GM18867 (cell line): ENCODE data around the gene SDHA.
"Not testable (repeated sequence)": the region's sequence is repeated elsewhere in the genome, so short reads cannot be mapped to it uniquely, and the experiment has no call there.

Source experiments
- ATAC-seq: cut with Tn5 transposase; IDR thresholded peaks from one replicate; pipeline ENCODE4 v1.9.1; 2021; ENCODE audit warnings: mild to moderate bottlenecking, moderate library complexity; ENCODE audit not compliant: unreplicated experiment

Gene SDHA

DNA sequence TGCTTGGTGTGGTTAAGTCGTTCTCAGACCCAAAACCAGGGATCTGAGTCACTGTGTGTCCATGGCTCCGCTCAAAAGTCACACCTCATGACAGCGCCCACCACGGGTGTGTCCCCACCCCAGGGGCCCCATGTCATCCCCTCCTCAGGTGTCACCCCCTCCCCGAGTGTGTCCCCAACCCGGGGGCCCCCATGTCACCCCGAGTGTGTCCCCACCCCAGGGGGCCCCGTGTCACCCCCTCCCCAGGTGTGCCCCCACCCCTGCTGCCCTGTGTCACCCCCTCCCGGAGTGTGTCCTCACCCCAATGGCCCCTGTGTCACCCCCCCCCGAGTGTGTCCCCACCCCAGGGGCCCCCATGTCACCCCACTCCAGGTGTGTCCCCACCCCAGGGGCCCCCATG is 21.8 kb upstream of the SDHA start:
- no peak for ATAC-seq

DNA sequence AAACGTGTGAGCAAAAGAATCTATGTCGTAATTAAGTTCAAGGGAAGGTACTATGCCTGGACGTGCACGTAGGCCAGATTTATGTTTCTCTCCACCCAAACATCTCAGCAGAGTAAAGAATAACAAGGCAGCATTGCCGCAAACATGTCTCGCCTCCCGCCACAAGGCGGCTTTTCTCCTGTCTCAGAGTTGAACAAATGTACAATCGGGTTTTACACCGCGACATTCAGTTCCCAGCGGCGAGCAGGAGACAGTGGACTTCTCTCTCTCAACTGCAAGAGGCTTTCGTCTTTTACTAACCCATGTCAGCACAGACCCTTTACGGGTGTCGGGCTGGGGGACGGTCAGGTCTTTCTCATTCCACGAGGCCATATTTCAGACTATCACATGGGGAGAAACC is 21.1 kb upstream of the SDHA start:
- not testable (repeated sequence) for ATAC-seq

DNA sequence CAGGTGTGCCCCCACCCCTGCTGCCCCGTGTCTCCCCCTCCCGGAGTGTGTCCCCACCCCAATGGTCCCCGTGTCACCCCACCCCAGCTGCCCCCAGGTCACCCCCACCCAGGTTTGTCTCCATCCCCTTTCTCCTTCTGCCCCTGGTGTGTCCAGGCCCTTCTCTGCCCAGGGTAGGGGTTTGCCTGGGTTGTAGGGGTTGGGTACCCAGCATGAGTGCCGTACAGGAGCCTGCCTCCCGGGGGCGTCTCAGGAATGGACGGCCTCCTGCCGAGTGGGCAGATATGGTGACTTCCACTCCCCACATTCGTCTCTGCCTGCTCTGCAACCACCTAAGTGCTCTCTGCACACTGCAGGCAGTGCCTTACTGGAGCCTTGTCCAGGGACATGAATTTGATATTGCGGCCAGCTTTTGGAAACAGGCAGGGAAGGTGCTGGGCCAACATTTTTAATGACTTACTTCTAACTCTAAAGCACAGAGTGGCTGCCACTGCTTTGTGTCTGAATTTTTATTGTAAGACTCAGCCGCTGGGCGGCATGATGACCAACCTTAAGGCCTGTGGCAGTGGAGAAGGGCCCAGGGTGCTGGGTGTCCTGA is 20.1 kb upstream of the SDHA start:
- no peak for ATAC-seq

DNA sequence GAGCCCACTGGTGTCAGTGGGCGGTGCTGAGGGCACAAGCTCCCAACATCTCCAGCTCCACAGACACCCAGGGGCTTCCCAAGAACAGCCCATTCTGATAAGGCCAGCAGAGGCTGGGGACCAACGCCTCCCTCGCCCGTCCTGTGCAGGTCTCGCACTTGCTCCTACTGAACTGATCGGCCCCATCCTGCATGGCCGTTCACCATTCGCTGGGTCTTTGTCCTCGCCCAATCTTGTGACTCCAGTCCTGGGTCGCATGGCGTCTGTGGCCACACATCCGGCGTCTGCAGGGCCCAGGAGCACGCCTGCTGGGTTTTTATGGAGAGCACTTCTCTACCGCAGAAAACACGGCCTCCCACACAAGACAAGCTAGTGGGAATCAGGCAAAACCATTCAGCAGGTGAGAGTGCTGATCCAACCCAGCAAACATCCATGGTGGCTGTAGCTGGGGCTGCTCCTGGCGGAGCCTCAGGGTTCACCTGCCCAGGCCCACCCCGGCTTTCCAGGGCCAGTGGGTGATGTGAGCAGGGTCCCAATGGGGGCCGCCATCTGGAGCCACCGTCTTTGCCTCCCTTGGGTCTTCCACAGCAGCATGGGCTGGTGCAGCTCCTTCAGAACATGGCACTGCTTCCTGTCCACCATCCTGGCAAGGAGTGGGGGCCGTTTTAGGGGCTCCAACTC is 19.5 kb upstream of the SDHA start:
- ATAC-seq = no peak

DNA sequence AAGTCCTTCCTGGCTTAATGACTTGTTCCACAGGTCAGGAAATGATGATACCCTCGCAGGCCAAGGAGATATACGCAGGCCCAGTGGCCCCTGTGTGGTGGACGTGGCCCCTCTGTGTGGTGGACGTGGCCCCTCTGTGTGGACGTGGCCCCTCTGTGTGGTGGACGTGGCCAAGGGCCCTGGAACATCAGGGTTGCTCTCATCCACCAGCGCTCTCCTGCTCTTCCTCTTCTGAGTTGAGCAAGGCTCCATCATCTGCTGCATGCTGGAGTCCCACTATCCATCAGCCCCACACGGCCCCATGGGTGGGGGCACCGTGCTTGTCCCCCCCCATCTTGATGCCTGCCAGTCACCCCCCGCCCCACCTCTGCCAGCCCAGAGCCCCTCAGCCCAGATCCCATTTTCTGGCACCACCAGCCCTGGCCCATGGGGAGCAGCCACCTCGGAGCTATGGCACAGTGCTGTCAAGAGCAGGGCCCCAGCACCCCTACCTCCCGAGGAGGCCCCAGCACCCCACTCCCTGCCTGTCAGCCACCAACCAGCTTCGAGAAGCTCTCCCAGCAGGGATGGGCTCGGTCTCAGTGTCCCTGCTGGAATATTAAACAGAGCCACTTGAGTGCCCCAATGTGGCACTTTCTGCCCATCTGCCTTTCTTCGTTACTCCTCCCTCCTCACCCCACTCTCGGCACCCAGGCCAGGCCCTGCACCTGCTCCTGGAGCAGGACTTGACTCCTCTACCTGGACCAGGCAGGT is 18.7 kb upstream of the SDHA start:
- ATAC-seq = no peak

DNA sequence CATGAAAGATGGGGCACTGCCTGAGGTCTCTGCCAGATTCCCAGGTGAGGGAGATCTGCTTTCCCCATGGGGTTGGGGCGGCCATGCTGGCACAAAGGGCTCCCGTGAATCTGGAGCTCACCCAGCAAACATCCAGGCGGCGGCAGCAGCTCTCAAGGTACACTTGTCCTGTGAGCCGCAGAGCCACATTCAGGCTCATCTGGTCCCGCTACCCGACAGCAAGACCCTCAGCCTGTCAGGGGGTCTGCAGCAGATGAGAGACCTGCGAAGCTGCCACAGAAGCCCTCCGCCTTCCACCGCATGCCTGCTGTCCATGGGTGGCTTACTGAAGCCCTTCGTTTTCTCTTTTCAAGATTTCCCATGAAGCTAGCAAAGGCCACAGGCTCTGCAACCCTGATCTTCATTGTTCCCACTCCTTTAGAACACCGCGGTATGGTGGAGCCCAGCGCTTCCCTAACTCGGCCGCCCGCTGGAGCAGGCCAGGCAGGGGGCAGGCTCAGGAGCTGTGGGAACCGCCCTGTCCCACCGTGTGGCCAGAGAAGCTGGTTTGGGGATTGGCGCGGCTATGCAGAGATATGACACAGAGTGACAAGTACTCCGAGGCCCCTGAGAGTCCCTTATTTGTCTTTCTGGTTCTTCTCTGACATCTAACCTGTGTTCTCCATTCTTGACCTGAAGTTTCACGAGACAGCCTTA is 18.0 kb upstream of the SDHA start:
- no peak for ATAC-seq

DNA sequence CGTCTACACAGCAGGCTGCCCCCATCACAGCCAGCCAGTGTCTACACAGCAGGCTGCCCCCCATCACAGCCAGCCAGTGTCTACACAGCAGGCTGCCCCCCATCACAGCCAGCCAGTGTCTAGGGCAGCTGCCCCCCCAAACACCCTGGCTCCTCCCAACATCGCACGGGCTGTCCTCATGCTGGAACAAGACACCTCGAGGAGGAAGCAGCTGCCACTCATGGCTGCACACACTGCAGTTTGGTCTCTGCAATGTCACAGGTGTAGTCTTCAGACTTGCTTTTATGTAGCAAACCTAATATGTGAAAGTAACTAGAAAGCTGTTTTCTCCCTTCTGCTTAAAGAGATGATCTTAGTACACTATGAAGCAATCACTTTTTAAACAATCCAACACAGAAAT is 17.1 kb upstream of the SDHA start:
- ATAC-seq = no peak

DNA sequence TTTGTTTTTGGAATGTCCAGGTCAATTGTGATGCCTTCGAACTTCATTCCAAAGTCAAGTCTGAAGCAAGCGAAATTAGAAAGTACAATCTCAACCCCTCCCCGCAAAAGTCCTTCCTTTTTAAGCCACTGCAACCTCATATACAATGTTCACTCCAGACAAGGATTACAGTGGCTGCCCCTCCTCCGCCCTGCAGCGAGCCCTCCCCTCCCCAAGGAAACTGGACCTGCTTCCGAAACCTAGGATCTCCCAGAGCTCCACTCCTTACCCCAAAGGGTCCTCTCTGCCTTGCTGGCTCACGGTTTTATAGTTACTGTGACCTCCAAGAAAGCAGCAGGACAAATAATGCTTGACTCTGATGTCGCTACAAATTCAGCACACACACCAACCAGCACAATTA is 16.4 kb upstream of the SDHA start:
- no peak for ATAC-seq

DNA sequence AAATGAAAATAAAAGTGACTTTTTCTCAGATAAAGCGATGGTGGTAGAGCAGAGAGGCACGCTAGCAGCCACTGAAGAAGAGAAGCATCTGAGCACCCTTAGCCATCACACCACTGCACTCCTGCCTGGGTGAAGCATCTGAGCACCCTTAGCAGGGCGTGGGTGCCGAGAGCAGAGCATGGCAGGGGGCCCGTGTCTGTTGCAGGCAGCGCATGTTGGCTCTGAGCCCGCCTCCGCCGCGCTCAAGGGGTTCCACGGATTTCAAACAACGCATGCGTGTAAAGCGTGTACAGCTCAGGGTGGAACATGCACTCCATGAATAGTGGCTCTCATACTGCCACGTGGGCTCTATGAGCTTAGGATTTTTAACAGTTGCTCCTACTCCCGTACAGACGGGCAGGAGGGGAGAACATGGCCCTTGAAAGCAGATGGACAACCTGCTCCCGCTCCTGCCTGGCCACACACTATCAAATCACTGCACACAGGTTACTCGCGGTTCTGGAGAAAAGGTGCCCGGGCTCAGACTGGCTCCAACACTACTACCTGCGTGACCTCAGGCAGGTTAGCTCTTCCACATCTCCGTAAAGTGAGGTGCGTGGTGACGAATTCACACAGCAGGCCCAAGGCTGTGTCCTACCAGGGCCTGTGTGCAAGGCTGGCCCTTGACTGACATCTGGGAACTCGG is 14.7 kb upstream of the SDHA start:
- ATAC-seq = no peak

DNA sequence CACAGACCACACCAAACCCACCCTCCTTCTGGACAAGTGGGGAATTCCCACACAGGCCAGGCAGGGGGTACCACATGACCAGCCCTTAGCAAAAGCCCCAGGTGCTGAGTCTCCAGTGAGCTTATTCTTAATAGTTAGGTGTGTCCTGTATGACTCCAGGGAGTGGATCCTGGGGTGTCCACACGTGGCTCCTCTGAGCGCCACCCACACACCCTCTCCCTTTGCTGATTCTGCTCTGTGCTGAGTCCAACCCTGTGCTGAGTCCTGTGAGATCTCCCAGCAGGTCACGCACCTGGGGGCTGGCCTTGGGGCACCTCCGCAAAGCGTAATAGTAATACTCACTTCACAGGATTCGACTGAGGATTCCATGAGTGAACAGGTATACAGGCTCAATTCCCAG is 14.1 kb upstream of the SDHA start:
- no peak for ATAC-seq

DNA sequence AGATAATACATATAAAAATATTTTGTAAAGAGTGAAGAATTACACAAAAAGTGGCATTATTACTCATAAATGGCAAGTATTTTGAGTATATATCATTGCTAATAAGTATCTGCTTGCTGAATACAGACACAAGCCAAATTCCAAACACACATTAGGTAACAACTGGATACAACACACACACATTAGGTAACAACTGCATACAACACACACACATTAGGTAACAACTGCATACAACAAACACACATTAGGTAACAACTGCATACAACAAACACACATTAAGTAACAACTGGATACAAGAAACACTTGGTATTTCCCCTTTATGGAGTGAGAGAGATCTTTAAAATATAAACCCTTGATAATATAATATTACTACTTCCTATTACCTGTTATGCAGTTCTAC is 13.7 kb upstream of the SDHA start:
- ATAC-seq = no peak

DNA sequence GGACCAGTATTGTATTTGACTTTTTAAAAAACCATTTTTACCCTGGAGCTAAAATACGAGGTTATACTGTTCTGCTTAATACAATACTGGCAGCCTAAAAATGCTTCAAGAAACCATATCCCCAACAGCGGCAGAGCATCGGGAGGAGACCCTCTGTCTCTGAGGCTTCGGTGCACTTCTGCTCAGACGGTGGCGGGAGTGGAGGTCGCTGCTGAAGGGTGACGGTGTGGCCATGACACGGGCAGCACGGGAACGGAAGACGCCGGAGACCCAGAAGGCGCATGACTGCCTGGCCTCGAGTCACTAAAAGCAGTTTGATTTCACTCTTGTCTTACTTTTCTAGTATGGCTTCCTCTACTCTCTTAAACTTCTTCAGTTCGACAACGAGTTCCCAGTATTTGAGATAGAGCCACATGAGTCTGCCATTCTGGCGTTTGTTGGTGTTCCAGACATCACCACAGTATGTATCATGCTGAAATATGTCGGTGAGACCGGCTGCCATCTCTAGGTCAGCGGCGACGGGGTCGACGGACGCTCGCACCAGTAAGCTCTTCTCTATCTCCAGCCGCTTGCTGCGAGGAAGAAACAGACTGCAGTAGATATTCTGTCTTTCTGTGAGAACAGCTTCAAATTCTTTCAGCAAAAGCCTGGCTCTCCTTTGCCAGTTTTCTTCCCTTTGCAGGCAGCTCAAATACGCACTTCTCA is 13.0 kb upstream of the SDHA start:
- no peak for ATAC-seq

DNA sequence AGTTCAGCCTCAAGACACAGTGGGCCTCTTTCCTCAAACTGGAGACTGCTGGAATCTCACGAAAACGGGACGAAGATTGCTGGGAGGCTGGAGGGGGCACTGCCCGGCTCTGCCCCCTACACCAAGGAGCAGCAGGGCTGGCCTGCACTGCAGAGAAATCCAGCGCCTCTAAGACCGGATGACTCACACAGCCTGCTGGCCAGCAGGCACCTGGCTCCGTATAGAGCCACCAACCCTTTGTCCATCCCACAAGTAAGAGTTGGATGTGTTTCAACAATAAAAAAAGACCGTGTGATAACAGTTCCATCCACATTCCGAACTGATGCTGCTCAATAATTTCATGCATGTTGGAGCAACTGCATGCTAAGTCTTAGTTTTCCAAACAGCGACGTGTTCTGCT is 11.7 kb upstream of the SDHA start:
- no peak for ATAC-seq

DNA sequence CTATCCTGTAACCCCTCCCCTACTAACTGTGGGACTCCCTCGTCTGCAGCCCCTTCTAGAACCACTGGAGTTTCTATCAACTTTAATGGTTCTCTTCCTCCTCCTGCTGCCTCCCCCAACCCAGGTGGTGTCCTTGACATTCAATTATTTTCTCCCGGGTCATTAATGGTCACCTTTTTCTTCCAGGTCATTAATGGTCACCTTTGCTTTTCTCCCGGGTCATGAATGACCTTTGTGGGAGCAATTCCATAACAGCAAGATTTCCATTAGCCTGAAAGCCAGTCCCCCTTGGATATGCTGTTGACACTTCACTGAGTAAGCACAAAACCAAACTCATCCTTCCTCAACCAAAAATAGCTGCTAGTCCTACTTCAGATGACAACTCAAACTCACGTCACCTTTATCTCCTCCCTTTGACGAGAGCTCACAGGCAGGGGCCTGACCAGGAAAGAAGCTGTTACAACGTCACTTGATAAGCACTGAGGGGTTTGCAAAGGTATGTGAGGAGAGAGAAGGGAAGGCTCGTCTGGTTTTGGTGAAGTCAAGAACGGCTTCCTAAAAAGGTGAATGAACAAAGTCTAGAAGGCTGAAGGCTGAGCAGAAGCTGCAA is 11.1 kb upstream of the SDHA start:
- ATAC-seq = no peak

DNA sequence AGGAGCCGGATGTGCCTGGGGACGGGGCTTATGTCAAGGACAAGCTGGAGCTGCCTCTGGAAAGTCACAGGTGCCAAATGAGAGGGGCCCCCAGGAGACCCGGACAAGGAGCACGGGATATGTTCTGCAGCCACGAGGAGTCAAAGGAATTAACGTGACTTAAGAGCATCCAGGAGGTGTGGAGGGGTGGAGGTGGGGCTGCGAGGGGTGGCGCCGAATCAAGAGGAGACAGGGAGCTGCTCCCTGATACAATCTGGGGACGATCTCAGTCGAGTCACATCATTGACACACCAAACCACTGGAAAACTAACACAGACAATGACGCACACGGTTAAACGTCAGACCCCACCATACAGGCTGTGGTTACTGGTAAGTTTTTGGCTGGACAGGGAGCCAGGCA is 10.5 kb upstream of the SDHA start:
- ATAC-seq = no peak

DNA sequence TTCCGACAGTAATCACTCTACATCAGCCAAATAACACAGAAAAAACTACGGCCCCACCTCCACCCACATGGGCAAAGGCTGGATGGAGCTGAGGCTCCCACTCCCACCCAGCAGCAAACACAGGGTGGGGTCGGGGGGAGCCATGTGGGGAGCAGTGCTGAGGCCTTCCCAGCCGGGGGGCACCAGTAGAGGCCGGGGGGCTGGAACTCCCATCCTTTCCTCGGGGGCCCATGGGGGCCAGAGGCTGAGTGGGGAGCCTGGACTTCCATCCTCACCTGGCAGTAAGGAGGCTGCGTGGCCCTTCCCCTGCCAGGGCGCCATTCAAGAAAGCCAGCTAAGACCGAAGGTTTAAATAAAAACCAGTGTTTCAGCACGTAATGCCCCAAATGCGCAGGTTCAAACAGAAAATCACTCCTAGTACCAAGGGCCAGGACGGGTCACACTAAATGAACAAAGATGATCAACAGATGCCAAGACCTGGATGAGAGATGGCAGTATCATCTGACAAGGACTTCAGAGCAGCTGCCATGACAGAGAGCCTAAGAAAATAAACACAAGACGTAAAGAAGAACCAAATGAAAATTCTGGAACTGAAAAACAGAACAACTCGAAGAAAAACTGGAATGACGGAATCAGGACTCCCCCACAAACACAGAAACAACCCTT is 9.5 kb upstream of the SDHA start:
- ATAC-seq = no peak

DNA sequence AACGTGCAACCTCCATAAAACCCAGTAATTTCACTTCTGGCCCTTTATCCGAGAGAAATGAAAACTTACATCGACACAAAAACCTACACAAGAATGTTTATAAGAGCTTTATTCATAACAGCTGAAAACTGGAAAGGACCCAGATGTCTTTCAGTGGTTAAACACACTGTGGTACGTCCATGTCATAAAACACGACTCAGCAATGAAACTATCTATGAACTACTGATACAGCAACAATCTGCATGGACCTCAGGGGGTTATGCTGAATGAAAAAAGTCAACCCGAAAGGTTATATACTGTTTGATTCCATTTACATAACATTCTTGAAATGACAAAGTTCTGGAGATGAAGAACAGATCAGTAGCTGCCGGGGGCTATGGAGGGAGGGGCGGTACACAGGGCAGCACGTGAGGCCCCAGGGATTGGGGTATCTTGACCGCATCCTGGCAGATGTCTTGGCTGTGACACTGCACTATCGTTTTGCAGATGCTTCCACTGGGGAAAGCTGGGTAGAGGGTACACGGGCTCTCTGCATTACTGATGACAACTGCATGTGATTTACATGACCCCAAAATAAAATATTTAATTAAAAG is 4.2 kb upstream of the SDHA start:
- no peak for ATAC-seq

DNA sequence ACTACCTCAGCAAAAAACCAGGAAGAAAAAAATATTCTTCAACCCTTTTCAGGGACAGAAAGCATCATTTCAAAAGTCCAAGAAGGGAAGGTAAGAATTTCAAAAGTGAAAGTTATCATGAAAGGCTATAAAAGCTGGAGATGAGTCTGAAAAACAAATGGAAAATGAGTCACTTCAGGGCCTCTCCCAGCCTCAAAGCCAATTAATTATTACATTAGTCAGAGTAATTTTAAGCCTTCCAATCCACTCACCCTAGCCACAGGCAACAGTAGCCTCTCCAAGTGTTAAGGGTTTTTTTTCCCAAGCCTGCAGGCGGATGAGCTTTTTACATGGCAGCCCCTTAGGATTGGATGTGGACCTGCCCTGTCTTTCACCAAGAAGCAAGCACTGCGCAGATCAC is 2.9 kb upstream of the SDHA start:
- not testable (repeated sequence) for ATAC-seq

DNA sequence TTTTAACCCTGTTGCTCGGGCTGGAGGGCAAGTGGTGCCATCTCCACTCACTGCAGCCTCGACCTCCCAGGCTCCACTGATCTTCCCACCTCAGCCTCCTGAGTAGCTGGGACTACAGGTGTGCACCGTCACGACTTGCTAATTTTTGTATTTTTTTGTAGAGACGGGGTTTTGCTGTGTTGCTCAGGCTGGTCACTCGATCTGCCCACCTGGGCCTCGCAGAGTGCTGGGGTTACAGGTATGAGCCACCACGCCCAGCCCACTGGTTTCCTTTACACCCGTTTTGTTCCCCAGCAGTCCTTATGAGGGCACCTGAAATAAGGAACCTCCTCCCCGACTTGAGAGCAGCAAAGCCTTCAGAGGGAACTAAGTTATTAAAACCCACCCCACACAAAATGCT is 2.0 kb upstream of the SDHA start:
- not testable (repeated sequence) for ATAC-seq
